NT2/D1 (cell line): ENCODE measurements around the gene MLF2.

Experiments
- YY1 ChIP-seq: IDR thresholded peaks from 2 replicates; pipeline ENCODE4 v1.6.1; 2011; ENCODE audit not compliant: insufficient read length, insufficient read depth
- ZNF274 ChIP-seq: IDR thresholded peaks from 2 replicates; pipeline ENCODE4 v1.6.1; 2011; ENCODE audit warnings: mild to moderate bottlenecking, low read depth, low read length

- TF ChIP-seq ZNF274 (no peak), YY1 (no peak)
Measured at GRCh38 chr12:6764011-6764828, 11.3 kb upstream of the MLF2 start.
